OCI-LY3 (cell line): ENCODE measurements around the gene PLCB2.

Experiments
- H2AFZ ChIP-seq: fragments of 200-600, 300-600 bp; shearing (Covaris generic); 2 replicates; pipeline ENCODE4 v1.6.0; 2014; ENCODE audit warnings: antibody characterized with exemption, low read depth, low read length
- H3K27ac ChIP-seq: fragments of 200-600, 300-600 bp; sonication (generic); 2 replicates; pipeline ENCODE4 v1.5.1; 2014; ENCODE audit warnings: mild to moderate bottlenecking, low read length, moderate library complexity, mixed read lengths
- H3K27me3 ChIP-seq: fragments of 200-600, 300-600 bp; sonication (generic); 2 replicates; pipeline ENCODE4 v1.6.1; 2014; ENCODE audit warnings: low read depth, low read length, mixed read lengths
- H3K36me3 ChIP-seq: fragments of 200-600, 300-600 bp; sonication (generic); replicated peaks from 2 replicates; pipeline ENCODE3; 2014; ENCODE audit warnings: low read depth, low read length, mixed read lengths
- H3K4me1 ChIP-seq: fragments of 300-600, 200-600 bp; sonication (generic); 2 replicates; pipeline ENCODE4 v1.6.1; 2014; ENCODE audit warnings: low read length, mixed read lengths
- H3K4me2 ChIP-seq: fragments of 200-600, 300-600 bp; sonication (generic); 2 replicates; pipeline ENCODE4 v1.6.1; 2014; ENCODE audit warnings: low read length, mixed read lengths
- H3K4me3 ChIP-seq: fragments of 300-600, 200-600 bp; sonication (generic); 2 replicates; pipeline ENCODE4 v1.5.1; 2014; ENCODE audit warnings: antibody characterized with exemption, mild to moderate bottlenecking, low read length, moderate library complexity
- H3K79me2 ChIP-seq: fragments of 300-600, 200-600 bp; shearing (Covaris generic); 2 replicates; pipeline ENCODE4 v1.6.1; 2014; ENCODE audit warnings: mild to moderate bottlenecking, low read length, mixed read lengths
- H3K9ac ChIP-seq: fragments of 300-600, 200-600 bp; shearing (Covaris generic); 2 replicates; pipeline ENCODE4 v1.6.0; 2014; ENCODE audit warnings: mild to moderate bottlenecking, low read length, moderate library complexity
- H3K9me3 ChIP-seq: fragments of 200-600, 300-600 bp; shearing (Covaris generic); 2 replicates; pipeline ENCODE4 v1.6.1; 2014; ENCODE audit warnings: low read length, mixed read lengths; ENCODE audit not compliant: insufficient read depth
- H4K20me1 ChIP-seq: fragments of 200-600, 300-600 bp; sonication (generic); 2 replicates; pipeline ENCODE4 v1.6.1; 2016; ENCODE audit warnings: low read length, mixed read lengths; ENCODE audit not compliant: insufficient read depth
- EZH2phosphoT487 ChIP-seq: fragments of 200-600 bp; shearing (Covaris generic); IDR thresholded peaks from 2 replicates; pipeline ENCODE4 v1.6.1; 2018; ENCODE audit warnings: antibody characterized with exemption, mixed run types, low read depth
- TF ChIP-seq, protein P1 (sequence below): fragments of 200-600, 300-600 bp; sonication (generic); IDR thresholded peaks from 2 replicates; pipeline ENCODE4 v1.5.1; 2014; ENCODE audit warnings: antibody characterized with exemption, low read length, low read depth

The PLCB2 gene

DNA sequence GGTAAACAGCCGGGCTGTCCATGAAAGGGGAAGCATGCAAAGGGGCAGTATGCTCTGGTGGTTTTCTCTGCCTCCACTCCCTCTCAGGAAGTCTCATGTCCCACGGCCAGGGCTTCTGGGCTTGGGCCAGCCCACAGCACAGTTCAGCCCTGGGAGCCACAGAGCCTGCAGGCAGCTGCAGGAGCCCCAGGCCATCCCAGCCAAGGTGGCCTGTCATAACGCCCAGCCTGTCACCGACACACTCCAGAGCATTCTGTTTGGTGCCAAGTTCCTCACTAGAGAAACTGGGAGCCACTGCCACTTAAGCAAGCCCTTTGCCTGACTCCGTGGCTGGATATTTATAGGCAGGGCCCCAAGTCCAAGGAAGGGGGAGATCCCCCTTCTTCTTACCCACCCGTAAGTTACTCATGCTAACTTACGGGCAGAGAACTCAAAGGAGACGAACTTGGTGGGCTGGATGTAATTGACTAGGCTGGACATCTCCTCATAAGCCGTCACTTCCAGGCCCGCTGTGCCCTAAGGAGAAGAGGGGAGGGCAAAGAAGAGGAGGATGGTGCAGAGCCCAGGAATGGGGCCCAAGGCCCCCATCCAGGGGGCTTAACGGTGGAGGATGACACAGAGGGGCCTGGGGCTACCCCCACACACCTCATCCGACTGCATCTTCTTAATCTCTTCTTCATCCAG lies 11.7 kb downstream of the PLCB2 start:
- no peaks in the 10 kb centered on the region; the same call in 1 of the 2 replicates for H3K9me3 ChIP-seq
- no peaks in the 10 kb centered on the region for H3K4me1 ChIP-seq
- no peaks in the 10 kb centered on the region for H4K20me1 ChIP-seq
- no peak overlapping the region for H2AFZ ChIP-seq
- H3K4me3 ChIP-seq, result no peak overlapping the region
- H3K27ac ChIP-seq, result no peak overlapping the region
- H3K36me3 ChIP-seq, result peaks cover 11% of the 10 kb centered on the region
- H3K27me3 ChIP-seq, result no peaks in the 10 kb centered on the region
- H3K79me2 ChIP-seq, result no peaks in the 10 kb centered on the region
- H3K4me2 ChIP-seq, result no peak overlapping the region
- no peak for TF ChIP-seq EZH2phosphoT487
- TF ChIP-seq, protein P1, sequence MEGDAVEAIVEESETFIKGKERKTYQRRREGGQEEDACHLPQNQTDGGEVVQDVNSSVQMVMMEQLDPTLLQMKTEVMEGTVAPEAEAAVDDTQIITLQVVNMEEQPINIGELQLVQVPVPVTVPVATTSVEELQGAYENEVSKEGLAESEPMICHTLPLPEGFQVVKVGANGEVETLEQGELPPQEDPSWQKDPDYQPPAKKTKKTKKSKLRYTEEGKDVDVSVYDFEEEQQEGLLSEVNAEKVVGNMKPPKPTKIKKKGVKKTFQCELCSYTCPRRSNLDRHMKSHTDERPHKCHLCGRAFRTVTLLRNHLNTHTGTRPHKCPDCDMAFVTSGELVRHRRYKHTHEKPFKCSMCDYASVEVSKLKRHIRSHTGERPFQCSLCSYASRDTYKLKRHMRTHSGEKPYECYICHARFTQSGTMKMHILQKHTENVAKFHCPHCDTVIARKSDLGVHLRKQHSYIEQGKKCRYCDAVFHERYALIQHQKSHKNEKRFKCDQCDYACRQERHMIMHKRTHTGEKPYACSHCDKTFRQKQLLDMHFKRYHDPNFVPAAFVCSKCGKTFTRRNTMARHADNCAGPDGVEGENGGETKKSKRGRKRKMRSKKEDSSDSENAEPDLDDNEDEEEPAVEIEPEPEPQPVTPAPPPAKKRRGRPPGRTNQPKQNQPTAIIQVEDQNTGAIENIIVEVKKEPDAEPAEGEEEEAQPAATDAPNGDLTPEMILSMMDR, result no peak
- H3K9ac ChIP-seq, result no peak overlapping the region

GRCh38 chr15:40295297-40295696 lies 12.4 kb downstream of the PLCB2 start:
- TF ChIP-seq EZH2phosphoT487, result no peak
- TF ChIP-seq, protein P1, result no peak
- H3K36me3 ChIP-seq, result peaks cover 4% of the 10 kb centered on the region
- no peak overlapping the region for H3K4me2 ChIP-seq
- no peak overlapping the region for H3K27ac ChIP-seq
- H3K4me1 ChIP-seq, result no peaks in the 10 kb centered on the region
- H3K79me2 ChIP-seq, result no peaks in the 10 kb centered on the region
- no peaks in the 10 kb centered on the region for H4K20me1 ChIP-seq
- no peak overlapping the region for H3K9ac ChIP-seq
- no peak overlapping the region for H2AFZ ChIP-seq
- H3K27me3 ChIP-seq, result no peaks in the 10 kb centered on the region
- no peaks in the 10 kb centered on the region for H3K9me3 ChIP-seq
- H3K4me3 ChIP-seq, result no peak overlapping the region

DNA sequence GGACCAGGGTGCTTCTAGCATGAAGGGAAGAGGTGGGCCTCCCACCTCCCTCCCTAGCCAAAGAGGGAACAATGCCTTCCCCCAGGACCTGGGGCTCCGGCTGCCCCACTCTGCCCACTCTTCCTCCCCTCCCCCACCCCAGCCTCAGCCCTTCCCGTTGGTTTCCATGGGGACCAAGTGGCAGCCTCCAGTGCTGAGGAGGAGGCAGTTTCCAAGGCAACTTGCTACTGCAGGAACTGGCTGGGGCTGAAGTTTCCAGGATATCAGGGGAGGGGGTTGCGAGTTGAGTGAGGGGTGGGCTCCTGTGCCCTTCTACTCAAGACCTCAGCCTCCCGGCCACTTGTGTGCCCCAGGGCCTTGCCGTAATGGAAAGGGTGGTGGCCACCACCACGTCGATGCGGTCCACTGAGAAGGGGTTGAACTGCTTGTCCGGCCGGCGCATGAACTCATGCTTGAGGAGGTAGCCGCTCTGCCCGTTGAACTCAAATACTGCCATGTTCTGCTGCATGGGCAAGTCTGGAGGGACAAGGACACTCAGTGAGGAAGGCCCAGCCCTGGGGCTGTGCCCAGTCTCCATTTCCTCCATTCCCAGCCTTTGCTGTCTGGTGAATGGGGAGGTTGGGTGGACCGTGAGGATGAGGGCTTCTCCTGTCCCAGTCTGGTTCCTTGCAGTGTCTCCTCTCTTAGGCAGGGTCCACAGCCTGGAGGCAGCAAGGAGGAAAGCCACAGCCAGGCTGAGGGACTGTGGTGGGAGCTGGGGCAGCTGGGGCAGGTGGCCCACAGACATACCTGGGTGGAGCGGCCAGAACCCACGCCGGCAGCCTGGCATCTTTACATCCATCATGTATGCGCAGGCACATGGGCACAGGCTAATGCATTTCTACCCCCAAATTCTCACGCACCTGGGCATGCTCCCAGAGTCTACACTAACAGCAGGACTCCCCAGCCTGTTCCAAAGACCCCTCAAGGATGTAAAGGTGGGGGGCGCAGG lies 13.5 kb downstream of the PLCB2 start:
- H3K4me2 ChIP-seq, result no peak overlapping the region

More for the DNA sequence above, 13.5 kb downstream of the PLCB2 start:
- no peak overlapping the region for H2AFZ ChIP-seq
- H3K27me3 ChIP-seq, result no peaks in the 10 kb centered on the region
- no peaks in the 10 kb centered on the region for H3K79me2 ChIP-seq
- H3K4me3 ChIP-seq, result no peak overlapping the region
- no peaks in the 10 kb centered on the region for H3K4me1 ChIP-seq
- no peak overlapping the region for H3K27ac ChIP-seq
- no peak overlapping the region for H3K9ac ChIP-seq
- H3K36me3 ChIP-seq, result peaks cover 1% of the 10 kb centered on the region
- TF ChIP-seq, protein P1, result no peak
- TF ChIP-seq EZH2phosphoT487, result no peak
- H4K20me1 ChIP-seq, result no peaks in the 10 kb centered on the region
- no peaks in the 10 kb centered on the region for H3K9me3 ChIP-seq
